NCI-H146 (cell line): ENCODE results near the gene TRIM25.

Experiments
- DNase-seq: peaks from one replicate; lab custom pipeline; 2025; lab: John Stamatoyannopoulos, UW

The TRIM25 gene

GRCh38 chr17:56867948-56868376, 45.9 kb downstream of the TRIM25 start:
- no peak for DNase-seq

GRCh38 chr17:56866496-56866895, 47.4 kb downstream of the TRIM25 start:
- DNase-seq = no peak

DNA sequence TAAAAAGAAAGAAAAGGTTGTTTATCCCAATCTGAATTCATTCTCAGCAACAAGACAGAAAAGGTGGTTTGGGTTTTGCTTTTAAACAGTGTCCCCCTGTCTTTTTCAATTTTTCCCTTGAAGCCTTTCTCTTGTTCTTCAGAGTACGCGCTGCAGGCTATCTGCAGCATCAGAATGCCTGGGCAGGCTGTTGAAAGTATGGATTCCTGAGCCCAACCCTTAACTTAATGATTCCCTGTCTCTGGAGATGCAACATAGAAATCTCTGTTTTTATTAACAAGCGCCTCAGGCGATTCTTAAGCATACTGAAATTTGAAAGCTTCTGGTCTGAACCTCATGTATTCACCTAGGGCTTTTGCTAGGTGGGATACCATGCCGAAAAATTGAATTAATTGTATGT, 47.8 kb downstream of the TRIM25 start:
- DNase-seq = no peak

DNA sequence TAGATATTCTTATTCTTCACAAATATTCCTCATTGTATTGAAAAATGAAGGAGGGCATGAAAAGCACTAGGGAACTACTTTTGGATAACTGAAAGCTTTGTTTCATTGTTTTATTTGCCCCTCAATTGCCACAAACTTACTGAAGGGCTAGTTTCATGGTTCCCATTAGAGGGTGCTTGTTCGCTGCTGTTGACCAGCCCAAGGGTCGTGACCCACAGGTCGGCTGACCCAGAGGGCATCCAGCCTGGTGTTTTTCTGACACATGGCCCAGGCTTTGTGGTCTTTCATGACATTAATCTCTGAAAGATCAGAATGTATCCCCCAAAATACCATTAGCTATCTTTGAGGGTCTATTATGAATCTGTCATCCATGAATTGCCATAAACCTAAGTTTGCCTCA, 49.9 kb downstream of the TRIM25 start:
- DNase-seq = no peak

DNA sequence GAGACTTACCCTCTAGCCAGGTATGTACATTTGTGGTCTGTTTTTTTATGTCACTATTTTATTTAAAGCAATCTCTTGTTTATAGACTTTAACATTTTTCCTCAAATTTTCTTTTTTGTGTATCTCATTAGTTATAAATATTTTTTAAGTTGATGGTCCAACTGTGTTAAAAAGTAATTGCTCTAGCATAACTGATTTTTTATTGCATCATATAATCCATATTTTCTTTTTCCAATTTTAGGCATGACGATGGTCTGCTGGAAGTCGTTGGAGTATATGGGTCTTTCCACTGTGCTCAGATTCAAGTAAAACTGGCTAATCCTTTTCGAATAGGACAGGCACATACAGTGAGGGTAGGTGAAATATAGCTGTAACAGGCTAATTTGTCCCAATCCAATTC, 52.0 kb downstream of the TRIM25 start:
- no peak for DNase-seq

GRCh38 chr17:56851008-56851407, 62.8 kb downstream of the TRIM25 start:
- DNase-seq = no peak

DNA sequence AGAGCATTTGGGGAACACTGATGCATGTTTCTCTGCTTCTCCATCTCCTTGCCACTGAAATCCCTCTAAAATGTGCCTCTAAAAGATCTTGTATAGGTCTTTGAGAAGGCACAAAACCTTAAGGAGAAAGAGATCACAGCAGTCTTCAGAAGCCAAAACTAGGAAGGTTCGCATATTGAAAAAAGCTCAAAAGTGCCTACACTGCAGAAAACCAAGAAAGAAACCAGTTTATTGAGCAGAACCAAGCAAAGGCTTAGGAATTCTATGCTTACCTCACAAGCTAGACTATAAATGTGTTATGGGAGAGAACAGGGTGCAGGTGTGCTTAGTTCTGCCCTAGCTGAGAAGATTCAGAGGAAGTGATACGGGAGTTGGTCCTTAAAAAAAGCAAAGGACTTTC, 63.3 kb downstream of the TRIM25 start:
- DNase-seq = no peak

DNA sequence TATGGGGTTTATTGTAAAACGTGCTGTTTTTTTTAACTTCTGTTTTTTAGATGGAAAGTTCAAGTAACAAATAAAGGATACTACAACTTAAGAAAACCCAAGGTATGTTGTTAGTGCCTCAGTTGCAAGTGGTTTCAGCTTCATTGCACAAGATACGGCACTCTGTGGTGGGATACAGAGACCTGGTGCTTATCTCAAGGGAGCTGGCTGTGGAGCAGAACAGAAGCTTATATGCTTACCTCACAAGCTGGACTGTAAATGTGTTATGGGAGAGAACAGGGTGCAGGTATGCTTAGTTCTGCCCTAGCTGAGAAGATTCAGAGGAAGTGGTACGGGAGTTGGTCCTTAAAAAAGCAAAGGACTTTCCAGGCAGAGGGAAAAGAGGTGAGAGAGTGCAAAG, 64.7 kb downstream of the TRIM25 start:
- no peak for DNase-seq

DNA sequence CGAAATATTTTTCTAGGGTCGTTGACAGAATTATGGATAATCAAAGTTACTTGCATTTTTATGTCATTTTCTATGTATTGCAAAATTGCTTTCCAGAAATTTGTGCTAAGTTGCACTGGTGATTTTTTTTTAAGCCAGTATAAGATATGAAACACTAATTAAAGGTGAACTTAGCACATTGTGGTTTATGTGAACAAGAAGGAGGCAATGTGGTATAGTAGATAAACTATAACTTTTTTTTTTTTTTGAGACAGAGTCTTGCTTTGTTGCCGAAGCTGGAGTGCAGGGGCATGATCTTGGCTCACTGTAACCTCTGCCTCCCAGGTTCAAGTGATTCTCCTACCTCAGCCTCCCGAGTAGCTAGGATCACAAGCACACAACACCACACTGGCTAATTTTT, 66.7 kb downstream of the TRIM25 start:
- no peak for DNase-seq

DNA sequence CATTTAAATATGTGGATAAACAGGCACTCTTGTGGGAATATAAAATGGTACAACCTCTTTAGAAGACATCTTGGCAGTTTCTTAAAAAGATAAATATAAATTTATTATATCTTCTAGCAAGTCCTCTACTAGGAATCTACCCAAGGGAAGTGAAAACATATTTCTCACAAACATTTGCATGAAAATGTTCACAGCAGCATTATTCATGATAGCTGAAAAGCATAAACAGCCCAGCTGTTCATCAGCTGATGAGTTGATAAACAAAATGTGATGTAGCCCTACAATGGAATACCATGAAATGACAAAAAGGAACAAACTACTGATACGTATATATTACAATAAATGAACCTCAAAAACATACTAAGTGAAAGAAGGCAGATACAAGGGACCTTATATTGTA, 67.9 kb downstream of the TRIM25 start:
- no peak for DNase-seq

GRCh38 chr17:56842577-56842976, 71.3 kb downstream of the TRIM25 start:
- no peak for DNase-seq

GRCh38 chr17:56838687-56839086, 75.2 kb downstream of the TRIM25 start:
- DNase-seq = no peak
